Liver (tissue), 9 donors: ENCODE results near the gene TXNDC16. TPM values are rescaled to one million over a fixed set of nuclear protein-coding genes. Genes with fewer than 3 reads are reported as not detected.

ENCODE experiments used
- DNase-seq: peaks from one replicate; pipeline ENCODE4 v3.0.0-alpha.2; 2017; ENCODE audit warnings: low spot score
- H3K27ac ChIP-seq, 2 donors: one replicate each; pipeline ENCODE4 v1.7.0; 2013; ENCODE audit warnings: inconsistent platforms in 2 of 2, low read length in 2 of 2, control low read depth in 1 of 2, low read depth in 1 of 2, mild to moderate bottlenecking in 1 of 2
- H3K27me3 ChIP-seq, 4 donors: one replicate each; pipeline versions ENCODE4 v1.6.1 to v1.7.0; 2013; ENCODE audit warnings: low read length in 3 of 4, inconsistent platforms in 1 of 4, mild to moderate bottlenecking in 1 of 4, moderate library complexity in 1 of 4; ENCODE audit not compliant: control insufficient read depth in 4 of 4, insufficient read depth in 4 of 4
- H3K36me3 ChIP-seq, 4 donors: one replicate each; pipeline versions ENCODE4 v1.6.1 to v1.7.0; 2013; ENCODE audit warnings: low read length in 3 of 4, mild to moderate bottlenecking in 3 of 4, low read depth in 1 of 4, moderate library complexity in 1 of 4; ENCODE audit not compliant: control insufficient read depth in 4 of 4, insufficient read depth in 3 of 4
- H3K4me1 ChIP-seq, 4 donors: one replicate each; pipeline versions ENCODE4 v1.6.1 to v1.7.0; 2013; ENCODE audit warnings: low read length in 3 of 4, mild to moderate bottlenecking in 3 of 4, moderate library complexity in 1 of 4; ENCODE audit not compliant: control insufficient read depth in 4 of 4, insufficient read depth in 4 of 4
- H3K4me3 ChIP-seq, 3 donors: one replicate each; pipeline versions ENCODE4 v1.6.1 to v1.7.0; 2013; ENCODE audit warnings: low read length in 3 of 3, control low read depth in 1 of 3, low read depth in 1 of 3, mild to moderate bottlenecking in 1 of 3
- H3K9ac ChIP-seq, 2 donors: one replicate each; pipeline ENCODE4 v1.7.0; 2013; ENCODE audit warnings: low read length in 2 of 2, mild to moderate bottlenecking in 2 of 2, moderate library complexity in 2 of 2, control low read depth in 1 of 2, low read depth in 1 of 2
- H3K9me3 ChIP-seq, 4 donors: one replicate each; pipeline versions ENCODE4 v1.6.1 to v1.7.0; 2013; ENCODE audit warnings: low read length in 3 of 4; ENCODE audit not compliant: control insufficient read depth in 4 of 4
- ATF3 ChIP-seq: IDR thresholded peaks from 2 replicates; pipeline ENCODE4 v1.6.1; 2016; ENCODE audit warnings: antibody characterized with exemption
- CTCF ChIP-seq: fragments of 150-350 bp; IDR thresholded peaks from 2 replicates; pipeline ENCODE4 v1.5.1; 2017; ENCODE audit warnings: improper control_type of control experiment, low read depth, low read length; ENCODE audit not compliant: missing input control
- EGR1 ChIP-seq, 2 donors: IDR thresholded peaks; 2 replicates each; pipeline ENCODE4 v1.6.1; 2016 to 2018; ENCODE audit warnings: antibody characterized with exemption in 2 of 2, low read depth in 2 of 2
- FOXA1 ChIP-seq: IDR thresholded peaks from 2 replicates; pipeline ENCODE4 v1.6.1; 2016; ENCODE audit warnings: antibody characterized with exemption
- FOXA2 ChIP-seq: IDR thresholded peaks from 2 replicates; pipeline ENCODE4 v1.6.1; 2016; ENCODE audit warnings: antibody characterized with exemption
- GABPA ChIP-seq, 2 donors: IDR thresholded peaks in 1 of 2; conservative IDR thresholded peaks in 1 of 2; 2 replicates each; pipeline ENCODE4 v1.6.1; 2016; ENCODE audit warnings: antibody characterized with exemption in 2 of 2, mild to moderate bottlenecking in 1 of 2, moderate library complexity in 1 of 2
- HNF4A ChIP-seq, 2 donors: conservative IDR thresholded peaks; 2 replicates each; pipeline ENCODE4 v1.6.1; 2016; ENCODE audit warnings: antibody characterized with exemption in 2 of 2, mild to moderate bottlenecking in 2 of 2
- HNF4G ChIP-seq: IDR thresholded peaks from 2 replicates; pipeline ENCODE4 v1.6.1; 2016; ENCODE audit warnings: antibody characterized with exemption
- JUND ChIP-seq, 2 donors: IDR thresholded peaks; 2 replicates each; pipeline ENCODE4 v1.6.1; 2016; ENCODE audit warnings: antibody characterized with exemption in 2 of 2
- MAX ChIP-seq: IDR thresholded peaks from 2 replicates; pipeline ENCODE4 v1.6.1; 2016; ENCODE audit warnings: antibody characterized with exemption
- NR2F2 ChIP-seq: IDR thresholded peaks from 2 replicates; pipeline ENCODE4 v1.6.1; 2016; ENCODE audit warnings: antibody characterized with exemption
- RAD21 ChIP-seq, 2 donors: IDR thresholded peaks; 2 replicates each; pipeline ENCODE4 v1.6.1; 2016; ENCODE audit warnings: antibody characterized with exemption in 2 of 2, mild to moderate bottlenecking in 2 of 2
- REST ChIP-seq: IDR thresholded peaks from 2 replicates; pipeline ENCODE4 v1.6.1; 2016; ENCODE audit warnings: antibody characterized with exemption, mild to moderate bottlenecking
- RXRA ChIP-seq, 2 donors: IDR thresholded peaks; 2 replicates each; pipeline ENCODE4 v1.6.1; 2017 to 2018; ENCODE audit warnings: antibody characterized with exemption in 2 of 2, mild to moderate bottlenecking in 1 of 2
- SP1 ChIP-seq: IDR thresholded peaks from 2 replicates; pipeline ENCODE4 v1.6.1; 2018; ENCODE audit warnings: antibody characterized with exemption, mild to moderate bottlenecking
- TAF1 ChIP-seq: conservative IDR thresholded peaks from 2 replicates; pipeline ENCODE4 v1.6.1; 2016; ENCODE audit warnings: antibody characterized with exemption, mild to moderate bottlenecking
- YY1 ChIP-seq: IDR thresholded peaks from 2 replicates; pipeline ENCODE4 v1.6.1; 2016; ENCODE audit warnings: antibody characterized with exemption, mild to moderate bottlenecking
- ZBTB33 ChIP-seq: IDR thresholded peaks from 2 replicates; pipeline ENCODE4 v1.6.1; 2016; ENCODE audit warnings: antibody characterized with exemption
- WGBS: extraction: QIAGEN DNeasy Blood & Tissue Kit; methylation state at CpG from one replicate; pipeline ENCODE4 v1.1.7; 2013; 5-methylcytosine and 5-hydroxymethylcytosine counted together
- polyA plus RNA-seq, 2 donors: library from polyadenylated mRNA; stranded (reverse) in 1 of 2; unstranded in 1 of 2; fragments of 200-250 nt in 1 of 2; fragments of >200 nt in 1 of 2; fragmentation: Nextera tagmentation in 1 of 2; extraction: Ambion mirVana in 1 of 2; gene quantifications; one replicate each; pipeline versions ENCODE4 v1.2.1 to v1.2.3, GENCODE V29; 2013 to 2015
- total RNA-seq, 2 donors: library from RNA; depleted of rRNA; stranded (reverse); fragments of >200 nt; gene quantifications; one replicate each; pipeline ENCODE4 v1.2.3, GENCODE V29; 2014
- donor health status: healthy.
- donor health status: healthy.
- donor health status: healthy.
- donor health status: healthy.
- donor health status: healthy.

TXNDC16 gene
- total and polyA plus RNA-seq, 4 donors = 2.0 to 16.2 (median 4.1) TPM

- H3K36me3 ChIP-seq = no peaks in the 10 kb centered on the region
- no peak for TF ChIP-seq RXRA (IDR thresholded peaks at IDR 0.05)
- TF ChIP-seq FOXA2 = no peak
- TF ChIP-seq REST = no peak
- no peak for TF ChIP-seq EGR1 (IDR thresholded peaks at IDR 0.05; ENCODE audit: low read depth in 2 of 2)
- TF ChIP-seq CTCF = no peak
- TF ChIP-seq NR2F2 = no peak
- TF ChIP-seq RAD21 (IDR thresholded peaks at IDR 0.05) = no peak
- TF ChIP-seq FOXA1 = no peak
- TF ChIP-seq YY1 = no peak
- TF ChIP-seq GABPA (IDR thresholded peaks at IDR 0.05 in 1 of 2, conservative IDR thresholded peaks at IDR 0.05 in 1 of 2) = no peak
- no peak for TF ChIP-seq ATF3
- no peak for TF ChIP-seq TAF1
- no peak for TF ChIP-seq SP1
- no peak for TF ChIP-seq MAX
- no peak for TF ChIP-seq ZBTB33
- TF ChIP-seq HNF4G = no peak
- no peak for TF ChIP-seq JUND (IDR thresholded peaks at IDR 0.05)
- no peak for TF ChIP-seq HNF4A (conservative IDR thresholded peaks at IDR 0.05)
- H3K4me3 ChIP-seq = no peak overlapping the region
- H3K9ac ChIP-seq = no peak overlapping the region
- no peaks in the 10 kb centered on the region for H3K9me3 ChIP-seq
- no peaks in the 10 kb centered on the region for H3K27me3 ChIP-seq
- H3K27ac ChIP-seq = no peak overlapping the region
- 82% methylated on average over 2 of the region's 2 CpGs for WGBS
- no peaks in the 10 kb centered on the region for H3K4me1 ChIP-seq
- no peak for DNase-seq
These were observed 135.2 kb downstream of the TXNDC16 start for GRCh38 chr14:52417139-52417538.
